OCI-LY7 (cell line): ENCODE data around the gene FAM24A. TPM values are rescaled to one million over a fixed set of nuclear protein-coding genes. Genes with fewer than 3 reads are reported as not detected.
A peak's percentile ranks its signal among the peaks of the same experiment; 100 is the strongest.

Source experiments
- BruUV-seq: library from RNA; stranded (reverse); fragments of 400-500 nt; replicated peaks from 2 replicates; lab custom pipeline; 2021; lab: Mats Ljungman, UMichigan
- CTCF ChIA-PET: fragments of 300-600 bp; sonication (Branson Sonifier 250); formaldehyde crosslinking; loops from one replicate; lab custom pipeline; 2022; ENCODE audit warnings: antibody characterized with exemption; ENCODE audit not compliant: unreplicated experiment; lab: Charles Lee
- POLR2A ChIA-PET: fragments of 300-600 bp; sonication (Branson Sonifier 250); formaldehyde crosslinking; loops from one replicate; lab custom pipeline; 2022; ENCODE audit warnings: antibody characterized with exemption; lab: Charles Lee
- DNase-seq: peaks from one replicate; pipeline ENCODE4 v3.0.0-alpha.2; 2015; ENCODE audit warnings: low spot score
- H2AFZ ChIP-seq: fragments of 200-600 bp; sonication (generic), shearing (Covaris generic); 2 replicates; pipeline ENCODE4 v1.6.1; 2014; ENCODE audit warnings: mild to moderate bottlenecking, antibody characterized with exemption, low read length, moderate library complexity
- H3K27ac ChIP-seq: fragments of 200-600 bp; sonication (generic); 2 replicates; pipeline ENCODE4 v1.5.1; 2014; ENCODE audit warnings: mixed run types, low read depth, mild to moderate bottlenecking, moderate library complexity, low read length, inconsistent platforms; ENCODE audit not compliant: poor library complexity, severe bottlenecking
- H3K36me3 ChIP-seq: fragments of 200-600 bp; sonication (generic); 2 replicates; pipeline ENCODE4 v1.6.1; 2014; ENCODE audit warnings: mild to moderate bottlenecking, antibody characterized with exemption, low read length, moderate library complexity, mixed read lengths; ENCODE audit not compliant: insufficient read depth
- H3K4me1 ChIP-seq: fragments of 200-600 bp; sonication (generic); 2 replicates; pipeline ENCODE4 v1.5.1; 2014; ENCODE audit warnings: mild to moderate bottlenecking, low read length; ENCODE audit not compliant: insufficient read depth, poor library complexity, severe bottlenecking
- H3K4me2 ChIP-seq: fragments of 200-600 bp; sonication (generic); 2 replicates; pipeline ENCODE4 v1.6.1; 2014; ENCODE audit warnings: mild to moderate bottlenecking, low read length
- H3K4me3 ChIP-seq: fragments of 200-600 bp; sonication (generic); 2 replicates; pipeline ENCODE4 v1.5.1; 2014; ENCODE audit warnings: mild to moderate bottlenecking, low read depth, low read length; ENCODE audit not compliant: poor library complexity, severe bottlenecking
- H3K79me2 ChIP-seq: fragments of 200-600 bp; sonication (generic); 2 replicates; pipeline ENCODE4 v1.6.1; 2016; ENCODE audit warnings: low read depth, mild to moderate bottlenecking, low read length, moderate library complexity, mixed read lengths; ENCODE audit not compliant: insufficient read depth
- H3K9me2 ChIP-seq: fragments of 200-600 bp; sonication (generic); 2 replicates; pipeline ENCODE4 v1.6.1; 2016; ENCODE audit warnings: mild to moderate bottlenecking, low read length, mixed read lengths; ENCODE audit not compliant: insufficient read depth
- H3K9me3 ChIP-seq: fragments of 200-600 bp; sonication (generic); 2 replicates; pipeline ENCODE4 v1.6.1; 2014; ENCODE audit warnings: mild to moderate bottlenecking, mixed run types, low read length, mixed read lengths
- H4K20me1 ChIP-seq: fragments of 200-600 bp; sonication (generic); 2 replicates; pipeline ENCODE4 v1.6.1; 2014; ENCODE audit warnings: mild to moderate bottlenecking, antibody characterized with exemption, low read length, moderate library complexity, mixed read lengths; ENCODE audit not compliant: insufficient read depth
- CTCF ChIP-seq: fragments of 200-600 bp; sonication (generic); conservative IDR thresholded peaks from 2 replicates; pipeline ENCODE4 v1.5.1; 2014; ENCODE audit warnings: mild to moderate bottlenecking, antibody characterized with exemption, low read length, moderate library complexity, mixed read lengths
- EZH2phosphoT487 ChIP-seq: fragments of 200-600 bp; sonication (generic); IDR thresholded peaks from 2 replicates; pipeline ENCODE4 v1.6.1; 2018; ENCODE audit warnings: low read depth, borderline replicate concordance, mild to moderate bottlenecking, mixed run types, antibody characterized with exemption, low read length, moderate library complexity, mixed read lengths
- intact Hi-C: fragments of 100-400 bp; cut with micrococcal nuclease; formaldehyde crosslinking; loops from one replicate; pipeline ENCODE4 v1.10.0; 2022; ENCODE audit not compliant: unreplicated experiment
- total RNA-seq, 2 experiments: library from RNA; depleted of rRNA in 1 of 2; stranded (reverse); fragments of >200 nt in 1 of 2; shearing (Covaris generic) in 1 of 2; gene quantifications; 2 replicates each; pipeline ENCODE4 v1.2.3, GENCODE V29; 2014 to 2022

FAM24A gene
- total RNA-seq, 2 experiments from 2014 or later, result not detected

GRCh38 chr10:122911889-122912484 is 1.6 kb downstream of the FAM24A start:
- DNase-seq, result peak; percentile 50
- Histone ChIP-seq H3K36me3 (no peaks in the 10 kb centered on the region), H3K4me2 (no peak overlapping the region), H3K79me2 (no peaks in the 10 kb centered on the region), H3K27ac (no peak overlapping the region), H3K4me1 (no peaks in the 10 kb centered on the region), H3K9me3 (no peaks in the 10 kb centered on the region), H3K4me3 (no peak overlapping the region), H2AFZ (no peak overlapping the region), H4K20me1 (no peaks in the 10 kb centered on the region), H3K9me2 (no peaks in the 10 kb centered on the region)
- POLR2A ChIA-PET, result no interaction called here
- intact Hi-C loops, result no loop called here
- TF ChIP-seq CTCF (no peak), EZH2phosphoT487 (no peak)
- CTCF ChIA-PET, result no interaction called here
- BruUV-seq, result no TSS peak

GRCh38 chr10:122915700-122916099 is 5.3 kb downstream of the FAM24A start:
- Histone ChIP-seq H3K36me3 (no peaks in the 10 kb centered on the region), H3K4me3 (no peak overlapping the region), H3K4me1 (no peaks in the 10 kb centered on the region), H3K27ac (no peak overlapping the region), H4K20me1 (no peaks in the 10 kb centered on the region), H2AFZ (no peak overlapping the region), H3K9me3 (no peaks in the 10 kb centered on the region), H3K9me2 (no peaks in the 10 kb centered on the region), H3K4me2 (no peak overlapping the region), H3K79me2 (no peaks in the 10 kb centered on the region)
- POLR2A ChIA-PET, result no interaction called here
- TF ChIP-seq CTCF (no peak), EZH2phosphoT487 (no peak)
- no TSS peak for BruUV-seq
- no peak for DNase-seq
- intact Hi-C loops, result no loop called here
- CTCF ChIA-PET, result no interaction called here

GRCh38 chr10:122930140-122930539 is 19.7 kb downstream of the FAM24A start:
- no peak overlapping the region for H3K27ac ChIP-seq
- no peak for TF ChIP-seq CTCF
- H2AFZ ChIP-seq, result no peak overlapping the region
- ChIA-PET CTCF (no interaction called here), POLR2A (interaction anchor here (0.6 kb wide), 1 partner anchor 611 kb away, joined by 3 read pairs; no protein-coding TSS in a partner anchor)
- H3K4me3 ChIP-seq, result no peak overlapping the region
- H3K9me3 ChIP-seq, result no peaks in the 10 kb centered on the region
- intact Hi-C loops, result no loop called here
- no peak for DNase-seq
- H3K4me1 ChIP-seq, result no peaks in the 10 kb centered on the region
- H3K79me2 ChIP-seq, result no peaks in the 10 kb centered on the region
- H3K9me2 ChIP-seq, result no peaks in the 10 kb centered on the region
- BruUV-seq, result no TSS peak
- H3K36me3 ChIP-seq, result no peaks in the 10 kb centered on the region
- H4K20me1 ChIP-seq, result no peaks in the 10 kb centered on the region
- H3K4me2 ChIP-seq, result no peak overlapping the region
